AG10803 (cell line): ENCODE data around the gene STK32B.

Experiments
- DNase-seq: peaks from one replicate; pipeline ENCODE4 v3.0.0; 2010; ENCODE audit warnings: low read depth
- H3K4me3 ChIP-seq: 2 replicates; pipeline ENCODE4 v1.5.1; 2011; ENCODE audit warnings: mild to moderate bottlenecking, low read length, control low read depth
- CTCF ChIP-seq: conservative IDR thresholded peaks from 2 replicates; pipeline ENCODE4 v1.5.1; 2011; ENCODE audit warnings: mild to moderate bottlenecking, low read length, control low read depth, inconsistent platforms

Gene STK32B

GRCh38 chr4:5020341-5020740 lies 30.9 kb upstream of the STK32B start:
- no peak for TF ChIP-seq CTCF
- H3K4me3 ChIP-seq, result no peak overlapping the region

GRCh38 chr4:5021546-5021945 lies 29.7 kb upstream of the STK32B start:
- TF ChIP-seq CTCF, result no peak
- DNase-seq, result peak; percentile 12
- no peak overlapping the region for H3K4me3 ChIP-seq

More at GRCh38 chr4:5020341-5020740, 30.9 kb upstream of the STK32B start:
- no peak for DNase-seq

- peak; percentile 90 for DNase-seq
- H3K4me3 ChIP-seq, result no peak overlapping the region
Observed at GRCh38 chr4:5024673-5025072, 26.6 kb upstream of the STK32B start.

GRCh38 chr4:5026371-5026770 lies 24.9 kb upstream of the STK32B start:
- H3K4me3 ChIP-seq, result no peak overlapping the region
- TF ChIP-seq CTCF, result no peak
- DNase-seq, result no peak

More at GRCh38 chr4:5024673-5025072, 26.6 kb upstream of the STK32B start:
- no peak for TF ChIP-seq CTCF

- no peak for TF ChIP-seq CTCF
- DNase-seq, result peak; percentile 60
- no peak overlapping the region for H3K4me3 ChIP-seq
Observed at GRCh38 chr4:5027346-5027745, 23.9 kb upstream of the STK32B start.

GRCh38 chr4:5028480-5028879 lies 22.8 kb upstream of the STK32B start:
- no peak overlapping the region for H3K4me3 ChIP-seq
- no peak for TF ChIP-seq CTCF
- DNase-seq, result no peak

GRCh38 chr4:5029447-5029846 lies 21.8 kb upstream of the STK32B start:
- no peak overlapping the region for H3K4me3 ChIP-seq
- DNase-seq, result no peak
- TF ChIP-seq CTCF, result no peak
